Caco-2 (cell line): ENCODE measurements around the gene IFNK. TPM values are rescaled to one million over a fixed set of nuclear protein-coding genes. Genes with fewer than 3 reads are reported as not detected.

Source experiments
- BruUV-seq: library from RNA; stranded (reverse); fragments of 400-500 nt; replicated peaks from 2 replicates; lab custom pipeline; 2021; lab: Mats Ljungman, UMichigan
- CTCF ChIA-PET: fragments of 300-600 bp; sonication (Branson Sonifier 250); formaldehyde crosslinking; loops from one replicate; lab custom pipeline; 2022; ENCODE audit warnings: antibody characterized with exemption; lab: Charles Lee
- POLR2A ChIA-PET: fragments of 300-600 bp; sonication (Branson Sonifier 250); formaldehyde crosslinking; loops from one replicate; lab custom pipeline; 2022; ENCODE audit warnings: antibody characterized with exemption; lab: Charles Lee
- DNase-seq, 2 experiments: peaks; one replicate each; pipeline versions ENCODE4 v3.0.0 to v3.0.0-alpha.2; 2020 to 2022
- H3K27me3 ChIP-seq: replicated peaks from 2 replicates; pipeline ENCODE4 v1.6.0; 2011; ENCODE audit warnings: low read length; ENCODE audit not compliant: control insufficient read depth, insufficient read depth
- H3K36me3 ChIP-seq: 2 replicates; pipeline ENCODE4 v1.5.1; 2011; ENCODE audit warnings: low read length; ENCODE audit not compliant: control insufficient read depth, insufficient read depth
- H3K4me1 ChIP-seq: fragments of 250-450 bp; sonication (Bioruptor Pico); 2 replicates; pipeline ENCODE4 v1.5.1; 2020; ENCODE audit warnings: mild to moderate bottlenecking
- H3K4me3 ChIP-seq: 2 replicates; pipeline ENCODE4 v1.5.1; 2011; ENCODE audit warnings: low read depth, mild to moderate bottlenecking, control low read depth, low read length
- H3K9me3 ChIP-seq: fragments of 250-450 bp; sonication (Bioruptor Pico); 2 replicates; pipeline ENCODE4 v1.5.1; 2020; ENCODE audit warnings: mild to moderate bottlenecking, moderate library complexity
- H3K27ac Mint-ChIP-seq: one replicate; pipeline ENCODE4 v1.8.0; 2022; ENCODE audit warnings: mixed read lengths; ENCODE audit not compliant: unreplicated experiment
- H3K27me3 Mint-ChIP-seq: one replicate; pipeline ENCODE4 v1.8.0; 2022; ENCODE audit warnings: mixed read lengths; ENCODE audit not compliant: insufficient read depth, unreplicated experiment
- H3K36me3 Mint-ChIP-seq: one replicate; pipeline ENCODE4 v1.8.0; 2022; ENCODE audit warnings: mild to moderate bottlenecking, mixed read lengths; ENCODE audit not compliant: insufficient read depth, unreplicated experiment
- H3K4me1 Mint-ChIP-seq: one replicate; pipeline ENCODE4 v1.8.0; 2022; ENCODE audit warnings: low read depth, mixed read lengths; ENCODE audit not compliant: unreplicated experiment
- H3K4me3 Mint-ChIP-seq: one replicate; pipeline ENCODE4 v1.8.0; 2022; ENCODE audit warnings: mild to moderate bottlenecking, moderate library complexity, mixed read lengths; ENCODE audit not compliant: unreplicated experiment
- H3K9me3 Mint-ChIP-seq: one replicate; pipeline ENCODE4 v1.8.0; 2022; ENCODE audit warnings: mixed read lengths; ENCODE audit not compliant: unreplicated experiment
- CTCF ChIP-seq, 2 experiments: fragments of 200-600 bp in 1 of 2; IDR thresholded peaks; 1 replicate in 1 of 2; 2 replicates in 1 of 2; pipeline versions ENCODE4 v1.5.1 to v1.8.0; 2011 to 2022; ENCODE audit warnings: antibody characterized with exemption in 1 of 2, control low read depth in 1 of 2, inconsistent platforms in 1 of 2, low read depth in 1 of 2, low read length in 1 of 2, mild to moderate bottlenecking in 1 of 2, moderate library complexity in 1 of 2; ENCODE audit not compliant: insufficient read depth in 1 of 2, severe bottlenecking in 1 of 2, unreplicated experiment in 1 of 2
- intact Hi-C: fragments of 100-400 bp; cut with micrococcal nuclease; formaldehyde crosslinking; loops from one replicate; pipeline ENCODE4 v1.10.0; 2022; ENCODE audit not compliant: unreplicated experiment
- total RNA-seq: library from RNA; stranded (reverse); gene quantifications from 2 replicates; pipeline ENCODE4 v1.2.3, GENCODE V29; 2022

The IFNK gene
- total RNA-seq, 1 experiment from 2014 or later = not detected

- Mint-ChIP-seq H3K27me3 (no peaks in the 10 kb centered on the region), H3K9me3 (no peaks in the 10 kb centered on the region), H3K4me1 (no peaks in the 10 kb centered on the region), H3K36me3 (no peaks in the 10 kb centered on the region), H3K4me3 (peak overlapping the region; percentile 75), H3K27ac (peak overlapping the region; percentile 57)
- no peak for TF ChIP-seq CTCF (IDR thresholded peaks at IDR 0.05; ENCODE audit: insufficient read depth in 1 of 2, low read depth in 1 of 2, low read length in 1 of 2, severe bottlenecking in 1 of 2, unreplicated experiment in 1 of 2)
- Histone ChIP-seq H3K4me3 (peak overlapping the region; percentile 58), H3K4me1 (no peaks in the 10 kb centered on the region), H3K27me3 (no peaks in the 10 kb centered on the region), H3K9me3 (no peaks in the 10 kb centered on the region), H3K36me3 (no peaks in the 10 kb centered on the region)
- BruUV-seq = no TSS peak
- ChIA-PET CTCF (interaction anchor here (1.2 kb wide), 1 partner anchor 196 kb away, joined by 10 read pairs; no protein-coding TSS in a partner anchor), POLR2A (no interaction called here)
- intact Hi-C loops = loop anchor here (1.0 to 5.0 kb wide), 5 partner anchors 20 to 196 kb away; no protein-coding TSS in a partner anchor
- peak; percentile 33 to 40 for DNase-seq
These were observed 4.8 kb downstream of the IFNK start for GRCh38 chr9:27528886-27529315.

GRCh38 chr9:27529316-27530278 is 5.5 kb downstream of the IFNK start, which contains the start of gene MOB3B:
Gene MOB3B (minus strand): TSS chr9:27529814. CDS start chr9:27455550, 74,264 bp downstream.
- peak; percentile 45 to 57 for TF ChIP-seq CTCF (IDR thresholded peaks at IDR 0.05; ENCODE audit: insufficient read depth in 1 of 2, low read depth in 1 of 2, low read length in 1 of 2, severe bottlenecking in 1 of 2, unreplicated experiment in 1 of 2)
- no peaks in the 10 kb centered on the region for H3K27me3 Mint-ChIP-seq
- H3K27me3 ChIP-seq = no peaks in the 10 kb centered on the region
- H3K36me3 ChIP-seq = no peaks in the 10 kb centered on the region
- TSS peak; percentile 35 for BruUV-seq
- no peaks in the 10 kb centered on the region for H3K9me3 ChIP-seq
- H3K4me3 Mint-ChIP-seq = peak within 1 kb of the TSS; percentile 75
- peak; percentile 56 to 73 for DNase-seq
- H3K4me1 ChIP-seq = no peaks in the 10 kb centered on the region
- H3K9me3 Mint-ChIP-seq = no peaks in the 10 kb centered on the region
- H3K36me3 Mint-ChIP-seq = no peaks in the 10 kb centered on the region
- H3K27ac Mint-ChIP-seq = peak within 1 kb of the TSS; percentile 57
- H3K4me1 Mint-ChIP-seq = no peaks in the 10 kb centered on the region
- peak within 1 kb of the TSS; percentile 58 for H3K4me3 ChIP-seq
- POLR2A ChIA-PET = no interaction called here
- CTCF ChIA-PET = interaction anchor here (1.2 kb wide), 1 partner anchor 197 kb away, joined by 10 read pairs; no protein-coding TSS in a partner anchor
- intact Hi-C loops = loop anchor here (1.0 to 5.0 kb wide), 5 partner anchors 19 to 196 kb away; no protein-coding TSS in a partner anchor

- Mint-ChIP-seq H3K9me3 (no peaks in the 10 kb centered on the region), H3K36me3 (no peaks in the 10 kb centered on the region), H3K4me3 (no peak overlapping the region), H3K27ac (no peak overlapping the region), H3K27me3 (no peaks in the 10 kb centered on the region), H3K4me1 (no peaks in the 10 kb centered on the region)
- DNase-seq = no peak
- no peaks in the 10 kb centered on the region for H3K36me3 ChIP-seq
- no peaks in the 10 kb centered on the region for H3K4me1 ChIP-seq
- no peak overlapping the region for H3K4me3 ChIP-seq
- no peaks in the 10 kb centered on the region for H3K9me3 ChIP-seq
- BruUV-seq = no TSS peak
- no peak for TF ChIP-seq CTCF (IDR thresholded peaks at IDR 0.05; ENCODE audit: insufficient read depth in 1 of 2, low read depth in 1 of 2, low read length in 1 of 2, severe bottlenecking in 1 of 2, unreplicated experiment in 1 of 2)
- H3K27me3 ChIP-seq = no peaks in the 10 kb centered on the region
- ChIA-PET CTCF (no interaction called here), POLR2A (no interaction called here)
- intact Hi-C loops = no loop called here
These were observed 7.0 kb downstream of the IFNK start for GRCh38 chr9:27530915-27531755.
